CD1c-positive myeloid dendritic cell (primary cell): ENCODE measurements around the gene TPD52L2.

Experiments used
- DNase-seq: peaks from one replicate; pipeline ENCODE4 v3.0.0-alpha.2; 2016; ENCODE audit errors: extremely low spot score

The TPD52L2 gene

GRCh38 chr20:63930971-63931553 is 66.0 kb downstream of the TPD52L2 start:
- DNase-seq: no peak

GRCh38 chr20:63931735-63932134 is 66.7 kb downstream of the TPD52L2 start:
- no peak for DNase-seq

GRCh38 chr20:63932606-63933160 is 67.6 kb downstream of the TPD52L2 start:
- DNase-seq: no peak

- no peak for DNase-seq
Observed at GRCh38 chr20:63933646-63934045, 68.6 kb downstream of the TPD52L2 start.

GRCh38 chr20:63934271-63935068 is 69.4 kb downstream of the TPD52L2 start:
- DNase-seq: no peak

- DNase-seq: no peak
Observed at GRCh38 chr20:63935447-63935846, 70.4 kb downstream of the TPD52L2 start.

- DNase-seq: no peak
Observed at GRCh38 chr20:63937596-63937995, 72.5 kb downstream of the TPD52L2 start.

- DNase-seq: no peak
Observed at GRCh38 chr20:63939061-63939935, 74.2 kb downstream of the TPD52L2 start.

GRCh38 chr20:63940071-63940471 is 75.0 kb downstream of the TPD52L2 start:
- no peak for DNase-seq

GRCh38 chr20:63940472-63941266 is 75.6 kb downstream of the TPD52L2 start:
- DNase-seq: no peak
